ENCODE measurements around the gene KIF5C.

- TF ChIP-seq CTCF (IDR thresholded peaks at IDR 0.05) (no peak), POLR2A (IDR thresholded peaks at IDR 0.05) (no peak)
These were observed 124.5 kb downstream of the KIF5C start for GRCh38 chr2:148999451-148999921.
